Measurements from ENCODE around the gene C1QTNF3. TPM values are rescaled to one million over a fixed set of nuclear protein-coding genes. Genes with fewer than 3 reads are reported as not detected.
A peak's percentile ranks its signal among the peaks of the same experiment; 100 is the strongest.

The C1QTNF3 gene
- total RNA-seq, 1 experiment from 2014 or later: 2.1 TPM

GRCh38 chr5:34022121-34022705 lies 20.8 kb downstream of the C1QTNF3 start:
- CTCF ChIA-PET: interaction anchor here (1.1 kb wide), 1 partner anchor 52 kb away, joined by 3 read pairs; no protein-coding TSS in a partner anchor

GRCh38 chr5:34021334-34021733 lies 21.7 kb downstream of the C1QTNF3 start:
- Mint-ChIP-seq H3K36me3 (no peaks in the 10 kb centered on the region), H3K4me1 (peaks cover 20% of the 10 kb centered on the region), H3K4me3 (no peak overlapping the region), H3K27ac (no peak overlapping the region), H3K9me3 (no peaks in the 10 kb centered on the region), H3K27me3 (ENCODE audit: low read depth) (no peaks in the 10 kb centered on the region)
- CTCF ChIA-PET: no interaction called here
- ATAC-seq (no peak), DNase-seq (ENCODE audit: low spot score) (no peak)
- POLR2A ChIA-PET: no interaction called here
- TF ChIP-seq, protein P1, sequence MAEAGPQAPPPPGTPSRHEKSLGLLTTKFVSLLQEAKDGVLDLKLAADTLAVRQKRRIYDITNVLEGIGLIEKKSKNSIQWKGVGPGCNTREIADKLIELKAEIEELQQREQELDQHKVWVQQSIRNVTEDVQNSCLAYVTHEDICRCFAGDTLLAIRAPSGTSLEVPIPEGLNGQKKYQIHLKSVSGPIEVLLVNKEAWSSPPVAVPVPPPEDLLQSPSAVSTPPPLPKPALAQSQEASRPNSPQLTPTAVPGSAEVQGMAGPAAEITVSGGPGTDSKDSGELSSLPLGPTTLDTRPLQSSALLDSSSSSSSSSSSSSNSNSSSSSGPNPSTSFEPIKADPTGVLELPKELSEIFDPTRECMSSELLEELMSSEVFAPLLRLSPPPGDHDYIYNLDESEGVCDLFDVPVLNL (CRISPR knock-in tag; IDR thresholded peaks at IDR 0.05; ENCODE audit: borderline replicate concordance, low read depth): no peak
- TF ChIP-seq KAT7 (CRISPR knock-in tag; IDR thresholded peaks at IDR 0.05; ENCODE audit: borderline replicate concordance) (no peak), NR3C1 (CRISPR knock-in tag; conservative IDR thresholded peaks at IDR 0.05; ENCODE audit: low read depth) (no peak), ZNF232 (CRISPR knock-in tag; IDR thresholded peaks at IDR 0.05) (no peak), NR2C2 (CRISPR knock-in tag; IDR thresholded peaks at IDR 0.05) (no peak), FOXK1 (CRISPR knock-in tag; IDR thresholded peaks at IDR 0.05) (no peak), TEAD4 (CRISPR knock-in tag; IDR thresholded peaks at IDR 0.05) (no peak), ARID4B (CRISPR knock-in tag; IDR thresholded peaks at IDR 0.05; ENCODE audit: borderline replicate concordance) (no peak), ZNF317 (CRISPR knock-in tag; IDR thresholded peaks at IDR 0.05; ENCODE audit: borderline replicate concordance, low read depth) (no peak), ZNF416 (CRISPR knock-in tag; IDR thresholded peaks at IDR 0.05) (no peak), ZNF671 (CRISPR knock-in tag; IDR thresholded peaks at IDR 0.05) (no peak), TEAD1 (CRISPR knock-in tag; IDR thresholded peaks at IDR 0.05) (no peak), NFYB (CRISPR knock-in tag; conservative IDR thresholded peaks at IDR 0.05; ENCODE audit: low read depth) (no peak)

More at GRCh38 chr5:34022121-34022705, 20.8 kb downstream of the C1QTNF3 start:
- H3K27ac Mint-ChIP-seq: no peak overlapping the region
- DNase-seq (ENCODE audit: low spot score): no peak
- no peaks in the 10 kb centered on the region for H3K36me3 Mint-ChIP-seq
- no peaks in the 10 kb centered on the region for H3K27me3 Mint-ChIP-seq (ENCODE audit: low read depth)
- no peak overlapping the region for H3K4me3 Mint-ChIP-seq
- POLR2A ChIA-PET: no interaction called here
- TF ChIP-seq, protein P2, sequence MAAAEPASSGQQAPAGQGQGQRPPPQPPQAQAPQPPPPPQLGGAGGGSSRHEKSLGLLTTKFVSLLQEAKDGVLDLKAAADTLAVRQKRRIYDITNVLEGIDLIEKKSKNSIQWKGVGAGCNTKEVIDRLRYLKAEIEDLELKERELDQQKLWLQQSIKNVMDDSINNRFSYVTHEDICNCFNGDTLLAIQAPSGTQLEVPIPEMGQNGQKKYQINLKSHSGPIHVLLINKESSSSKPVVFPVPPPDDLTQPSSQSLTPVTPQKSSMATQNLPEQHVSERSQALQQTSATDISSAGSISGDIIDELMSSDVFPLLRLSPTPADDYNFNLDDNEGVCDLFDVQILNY (CRISPR knock-in tag; IDR thresholded peaks at IDR 0.05): no peak
- TF ChIP-seq ZBTB21 (CRISPR knock-in tag; IDR thresholded peaks at IDR 0.05; ENCODE audit: borderline replicate concordance) (no peak), CREB1 (CRISPR knock-in tag; IDR thresholded peaks at IDR 0.05) (no peak), PREB (CRISPR knock-in tag; IDR thresholded peaks at IDR 0.05; ENCODE audit: borderline replicate concordance) (no peak), FOXJ3 (CRISPR knock-in tag; IDR thresholded peaks at IDR 0.05; ENCODE audit: borderline replicate concordance) (no peak), ZNF512 (CRISPR knock-in tag; IDR thresholded peaks at IDR 0.05; ENCODE audit: borderline replicate concordance) (no peak)
- TF ChIP-seq, protein P3, sequence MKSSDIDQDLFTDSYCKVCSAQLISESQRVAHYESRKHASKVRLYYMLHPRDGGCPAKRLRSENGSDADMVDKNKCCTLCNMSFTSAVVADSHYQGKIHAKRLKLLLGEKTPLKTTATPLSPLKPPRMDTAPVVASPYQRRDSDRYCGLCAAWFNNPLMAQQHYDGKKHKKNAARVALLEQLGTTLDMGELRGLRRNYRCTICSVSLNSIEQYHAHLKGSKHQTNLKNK (CRISPR knock-in tag; IDR thresholded peaks at IDR 0.05): no peak
- TF ChIP-seq, protein P4, sequence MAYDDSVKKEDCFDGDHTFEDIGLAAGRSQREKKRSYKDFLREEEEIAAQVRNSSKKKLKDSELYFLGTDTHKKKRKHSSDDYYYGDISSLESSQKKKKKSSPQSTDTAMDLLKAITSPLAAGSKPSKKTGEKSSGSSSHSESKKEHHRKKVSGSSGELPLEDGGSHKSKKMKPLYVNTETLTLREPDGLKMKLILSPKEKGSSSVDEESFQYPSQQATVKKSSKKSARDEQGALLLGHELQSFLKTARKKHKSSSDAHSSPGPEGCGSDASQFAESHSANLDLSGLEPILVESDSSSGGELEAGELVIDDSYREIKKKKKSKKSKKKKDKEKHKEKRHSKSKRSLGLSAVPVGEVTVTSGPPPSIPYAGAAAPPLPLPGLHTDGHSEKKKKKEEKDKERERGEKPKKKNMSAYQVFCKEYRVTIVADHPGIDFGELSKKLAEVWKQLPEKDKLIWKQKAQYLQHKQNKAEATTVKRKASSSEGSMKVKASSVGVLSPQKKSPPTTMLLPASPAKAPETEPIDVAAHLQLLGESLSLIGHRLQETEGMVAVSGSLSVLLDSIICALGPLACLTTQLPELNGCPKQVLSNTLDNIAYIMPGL (CRISPR knock-in tag; IDR thresholded peaks at IDR 0.05): no peak
- peaks cover 20% of the 10 kb centered on the region for H3K4me1 Mint-ChIP-seq
- ATAC-seq: peak; percentile 46; the same call in 1 of the 2 replicates
- no peaks in the 10 kb centered on the region for H3K9me3 Mint-ChIP-seq

Measured in WTC11 (cell line).